ENCODE measurements around the gene SLC46A1. TPM values are rescaled to one million over a fixed set of nuclear protein-coding genes. Genes with fewer than 3 reads are reported as not detected.

SLC46A1 gene
- total RNA-seq, 2 experiments from 2014 or later: 1.5 to 2.2 TPM

- no peak overlapping the region for H3K4me2 ChIP-seq (ENCODE audit: low read length)
- no peak overlapping the region for H2AFZ ChIP-seq (ENCODE audit: low read length)
- H3K36me3 ChIP-seq (ENCODE audit: insufficient read depth, low read length): peaks cover 8% of the 10 kb centered on the region
- H3K9me2 ChIP-seq (ENCODE audit: insufficient read depth, low read length): no peaks in the 10 kb centered on the region
- no peaks in the 10 kb centered on the region for H3K4me1 ChIP-seq (ENCODE audit: insufficient read depth, low read length, poor library complexity, severe bottlenecking)
- CTCF ChIA-PET (ENCODE audit: unreplicated experiment): no interaction called here
- intact Hi-C loops (cut with micrococcal nuclease; ENCODE audit: unreplicated experiment): no loop called here
- POLR2A ChIA-PET: no interaction called here
- H3K27ac ChIP-seq (ENCODE audit: low read depth, low read length, poor library complexity, severe bottlenecking): no peak overlapping the region
- no peaks in the 10 kb centered on the region for H3K79me2 ChIP-seq (ENCODE audit: insufficient read depth, low read depth, low read length)
- TF ChIP-seq CTCF (conservative IDR thresholded peaks at IDR 0.05; ENCODE audit: low read length) (no peak), EZH2phosphoT487 (IDR thresholded peaks at IDR 0.05; ENCODE audit: borderline replicate concordance, low read depth, low read length) (no peak)
- no peaks in the 10 kb centered on the region for H3K9me3 ChIP-seq (ENCODE audit: low read length)
- H3K4me3 ChIP-seq (ENCODE audit: low read depth, low read length, poor library complexity, severe bottlenecking): no peak overlapping the region
- H4K20me1 ChIP-seq (ENCODE audit: insufficient read depth, low read length): no peaks in the 10 kb centered on the region; the same call in 1 of the 2 replicates
- no TSS peak for BruUV-seq (replicated peaks)
- DNase-seq (ENCODE audit: low spot score): no peak
Measured at GRCh38 chr17:28385037-28385400, 21.0 kb downstream of the SLC46A1 start.

- TF ChIP-seq CTCF (conservative IDR thresholded peaks at IDR 0.05; ENCODE audit: low read length) (no peak), EZH2phosphoT487 (IDR thresholded peaks at IDR 0.05; ENCODE audit: borderline replicate concordance, low read depth, low read length) (no peak)
- CTCF ChIA-PET (ENCODE audit: unreplicated experiment): no interaction called here
- BruUV-seq (replicated peaks): no TSS peak
- H2AFZ ChIP-seq (ENCODE audit: low read length): no peak overlapping the region
- H4K20me1 ChIP-seq (ENCODE audit: insufficient read depth, low read length): no peaks in the 10 kb centered on the region; the same call in 1 of the 2 replicates
- no peak overlapping the region for H3K27ac ChIP-seq (ENCODE audit: low read depth, low read length, poor library complexity, severe bottlenecking)
- H3K4me3 ChIP-seq (ENCODE audit: low read depth, low read length, poor library complexity, severe bottlenecking): no peak overlapping the region
- H3K4me2 ChIP-seq (ENCODE audit: low read length): no peak overlapping the region
- POLR2A ChIA-PET: no interaction called here
- intact Hi-C loops (cut with micrococcal nuclease; ENCODE audit: unreplicated experiment): no loop called here
- DNase-seq (ENCODE audit: low spot score): no peak
- no peaks in the 10 kb centered on the region for H3K9me2 ChIP-seq (ENCODE audit: insufficient read depth, low read length)
- H3K79me2 ChIP-seq (ENCODE audit: insufficient read depth, low read depth, low read length): no peaks in the 10 kb centered on the region
- H3K4me1 ChIP-seq (ENCODE audit: insufficient read depth, low read length, poor library complexity, severe bottlenecking): no peaks in the 10 kb centered on the region
- H3K36me3 ChIP-seq (ENCODE audit: insufficient read depth, low read length): peaks cover 5% of the 10 kb centered on the region; the same call in 1 of the 2 replicates
- no peaks in the 10 kb centered on the region for H3K9me3 ChIP-seq (ENCODE audit: low read length)
Measured at GRCh38 chr17:28384281-28385036, 21.6 kb downstream of the SLC46A1 start.

- H3K27ac ChIP-seq (ENCODE audit: low read depth, low read length, poor library complexity, severe bottlenecking): no peak overlapping the region
- BruUV-seq (replicated peaks): no TSS peak
- no peak overlapping the region for H3K4me2 ChIP-seq (ENCODE audit: low read length)
- CTCF ChIA-PET (ENCODE audit: unreplicated experiment): no interaction called here
- POLR2A ChIA-PET: no interaction called here
- intact Hi-C loops (cut with micrococcal nuclease; ENCODE audit: unreplicated experiment): no loop called here
- no peak for DNase-seq (ENCODE audit: low spot score)
- no peaks in the 10 kb centered on the region for H3K36me3 ChIP-seq (ENCODE audit: insufficient read depth, low read length)
- H3K9me3 ChIP-seq (ENCODE audit: low read length): no peaks in the 10 kb centered on the region
- TF ChIP-seq CTCF (conservative IDR thresholded peaks at IDR 0.05; ENCODE audit: low read length) (no peak), EZH2phosphoT487 (IDR thresholded peaks at IDR 0.05; ENCODE audit: borderline replicate concordance, low read depth, low read length) (no peak)
- no peaks in the 10 kb centered on the region; the same call in 1 of the 2 replicates for H4K20me1 ChIP-seq (ENCODE audit: insufficient read depth, low read length)
- no peaks in the 10 kb centered on the region for H3K9me2 ChIP-seq (ENCODE audit: insufficient read depth, low read length)
- H3K79me2 ChIP-seq (ENCODE audit: insufficient read depth, low read depth, low read length): no peaks in the 10 kb centered on the region
- H2AFZ ChIP-seq (ENCODE audit: low read length): no peak overlapping the region
- H3K4me1 ChIP-seq (ENCODE audit: insufficient read depth, low read length, poor library complexity, severe bottlenecking): no peaks in the 10 kb centered on the region
- no peak overlapping the region for H3K4me3 ChIP-seq (ENCODE audit: low read depth, low read length, poor library complexity, severe bottlenecking)
Measured at GRCh38 chr17:28381141-28381825, 24.7 kb downstream of the SLC46A1 start.
